Left kidney (tissue), 1 donor: Measurements from ENCODE around the gene ECSIT. TPM values are rescaled to one million over a fixed set of nuclear protein-coding genes. Genes with fewer than 3 reads are reported as not detected.

Experiments used
- polyA plus RNA-seq: library from polyadenylated mRNA; unstranded; fragments of 120-200 nt; gene quantifications from one replicate; pipeline ENCODE4 v1.2.1, GENCODE V29; 2013; ENCODE audit not compliant: insufficient read length

ECSIT gene
- polyA plus RNA-seq, 1 donor: 31.0 TPM

Other genes with a start within 250 kb of the ECSIT start
- not detected for gene TSPAN16, start 233.0 kb downstream of the ECSIT start, polyA plus RNA-seq
- gene RAB3D, start 189.5 kb downstream of the ECSIT start, polyA plus RNA-seq: 15.2 TPM
- 121 TPM for gene TMEM205, start 182.9 kb downstream of the ECSIT start, polyA plus RNA-seq
- gene CCDC159, start 182.6 kb downstream of the ECSIT start, polyA plus RNA-seq: 30.3 TPM
- 10.5 TPM for gene PLPPR2, start 173.7 kb downstream of the ECSIT start, polyA plus RNA-seq
- gene SWSAP1, start 154.5 kb downstream of the ECSIT start, polyA plus RNA-seq: 2.7 TPM
- gene EPOR, start 144.8 kb downstream of the ECSIT start, polyA plus RNA-seq: 21.3 TPM
- 99.4 TPM for gene RGL3, start 109.8 kb downstream of the ECSIT start, polyA plus RNA-seq
- 1.4 TPM for gene ODAD3, start 94.0 kb downstream of the ECSIT start, polyA plus RNA-seq
- 321 TPM for gene PRKCSH, start 93.5 kb downstream of the ECSIT start, polyA plus RNA-seq
- 0.05 TPM for gene ELAVL3, start 48.1 kb downstream of the ECSIT start, polyA plus RNA-seq
- 9.6 TPM for gene ZNF653, start 23.3 kb downstream of the ECSIT start, polyA plus RNA-seq
- 3.0 TPM for gene CNN1, start 9.7 kb upstream of the ECSIT start, polyA plus RNA-seq
- gene ELOF1, start 30.1 kb upstream of the ECSIT start, polyA plus RNA-seq: 42.3 TPM
- gene ACP5, start 48.5 kb upstream of the ECSIT start, polyA plus RNA-seq: 10.0 TPM
- gene ZNF627, start 68.3 kb upstream of the ECSIT start, polyA plus RNA-seq: 43.4 TPM
- gene ZNF823, start 209.8 kb upstream of the ECSIT start, polyA plus RNA-seq: 13.4 TPM
- gene ZNF441, start 237.9 kb upstream of the ECSIT start, polyA plus RNA-seq: 18.3 TPM